Endothelial cell of umbilical vein (primary cell): ENCODE results near the gene RPGRIP1. TPM values are rescaled to one million over a fixed set of nuclear protein-coding genes. Genes with fewer than 3 reads are reported as not detected.

Experiments used
- BruUV-seq: library from RNA; stranded (reverse); fragments of 400-500 nt; replicated peaks from 2 replicates; lab custom pipeline; 2021; lab: Mats Ljungman, UMichigan
- CTCF ChIA-PET: fragments of 300-600, 350-600 bp; sonication (Branson Sonifier 250); formaldehyde crosslinking; loops from one replicate; lab custom pipeline; 2021; ENCODE audit warnings: antibody characterized with exemption, inconsistent platforms; lab: Charles Lee
- POLR2A ChIA-PET: fragments of 300-600, 350-600 bp; sonication (Branson Sonifier 250); formaldehyde crosslinking; loops from one replicate; lab custom pipeline; 2021; ENCODE audit warnings: antibody characterized with exemption, inconsistent platforms; lab: Charles Lee
- DNase-seq: peaks from one replicate; pipeline ENCODE4 v3.0.0-alpha.2; 2011; ENCODE audit warnings: low read depth, low spot score
- FAIRE-seq: peaks from 2 replicates; lab custom pipeline; 2011; peaks lifted over from hg19 to GRCh38; lab: Jason Lieb, UNC
- H2AFZ ChIP-seq: 2 replicates; pipeline ENCODE4 v1.6.0; 2012; ENCODE audit warnings: low read depth, low read length, control low read depth, inconsistent platforms
- H3K27ac ChIP-seq: 2 replicates; pipeline ENCODE4 v1.5.1; 2011; ENCODE audit warnings: low read depth, mild to moderate bottlenecking, control low read depth, low read length, moderate library complexity; ENCODE audit not compliant: insufficient read depth
- H3K27me3 ChIP-seq, 2 experiments: 2 replicates each; pipeline versions ENCODE4 v1.6.0 to v1.6.1; 2011; ENCODE audit warnings: low read length in 2 of 2, mixed read lengths in 1 of 2; ENCODE audit not compliant: control insufficient read depth in 2 of 2, insufficient read depth in 2 of 2
- H3K36me3 ChIP-seq, 2 experiments: 2 replicates in 1 of 2; 3 replicates in 1 of 2; pipeline ENCODE4 v1.5.1; 2011; ENCODE audit warnings: low read length in 2 of 2, mild to moderate bottlenecking in 1 of 2, moderate library complexity in 1 of 2; ENCODE audit not compliant: control insufficient read depth in 2 of 2, insufficient read depth in 2 of 2; ENCODE audit errors: extremely low read depth in 1 of 2
- H3K4me1 ChIP-seq: 3 replicates; pipeline ENCODE4 v1.5.1; 2011; ENCODE audit warnings: mild to moderate bottlenecking, low read length; ENCODE audit not compliant: control insufficient read depth, insufficient read depth; ENCODE audit errors: extremely low read depth
- H3K4me2 ChIP-seq: 2 replicates; pipeline ENCODE4 v1.6.1; 2011; ENCODE audit warnings: low read length, control low read depth, mixed read lengths; ENCODE audit not compliant: insufficient read depth
- H3K4me3 ChIP-seq, 3 experiments: fragments of 200-600 bp in 1 of 3; sonication (generic), shearing (Covaris generic) in 1 of 3; replicated peaks in 1 of 3; 2 replicates each; pipeline ENCODE4 v1.5.1; 2011 to 2016; ENCODE audit warnings: control low read depth in 3 of 3, low read length in 3 of 3, mild to moderate bottlenecking in 2 of 3, inconsistent platforms in 1 of 3, low read depth in 1 of 3, moderate library complexity in 1 of 3; ENCODE audit not compliant: insufficient read depth in 1 of 3
- H3K79me2 ChIP-seq: 2 replicates; pipeline ENCODE4 v1.6.0; 2012; ENCODE audit warnings: low read length, inconsistent platforms; ENCODE audit not compliant: control insufficient read depth, insufficient read depth
- H3K9ac ChIP-seq: replicated peaks from 2 replicates; pipeline ENCODE3; 2011; ENCODE audit warnings: low read length, control low read depth; ENCODE audit not compliant: insufficient read depth; ENCODE audit errors: extremely low read depth
- H3K9me1 ChIP-seq: replicated peaks from 3 replicates; pipeline ENCODE4 v1.6.0; 2011; ENCODE audit warnings: mild to moderate bottlenecking, low read length; ENCODE audit not compliant: control insufficient read depth, insufficient read depth; ENCODE audit errors: extremely low read depth
- H3K9me3 ChIP-seq: replicated peaks from 2 replicates; pipeline ENCODE4 v1.5.1; 2012; ENCODE audit warnings: low read length, inconsistent platforms; ENCODE audit not compliant: control insufficient read depth, insufficient read depth
- H4K20me1 ChIP-seq: replicated peaks from 2 replicates; pipeline ENCODE3; 2011; ENCODE audit warnings: mild to moderate bottlenecking, low read length; ENCODE audit not compliant: control insufficient read depth, insufficient read depth; ENCODE audit errors: extremely low read depth
- EZH2 ChIP-seq: IDR thresholded peaks from 2 replicates; pipeline ENCODE4 v1.6.1; 2012; ENCODE audit warnings: borderline replicate concordance, low read depth, mild to moderate bottlenecking, moderate library complexity, low read length, inconsistent platforms; ENCODE audit not compliant: severe bottlenecking
- FOS ChIP-seq: IDR thresholded peaks from 2 replicates; pipeline ENCODE4 v1.6.1; 2011; ENCODE audit warnings: mild to moderate bottlenecking, low read length, moderate library complexity, borderline replicate concordance; ENCODE audit not compliant: insufficient read depth
- GATA2 ChIP-seq: IDR thresholded peaks from 2 replicates; pipeline ENCODE4 v1.7.0; 2011; ENCODE audit warnings: low read depth, mild to moderate bottlenecking, moderate library complexity, mixed read lengths, low read length; ENCODE audit not compliant: insufficient read length, insufficient read depth
- JUN ChIP-seq: IDR thresholded peaks from 2 replicates; pipeline ENCODE4 v1.6.1; 2011; ENCODE audit warnings: borderline replicate concordance, low read depth; ENCODE audit not compliant: insufficient read length, insufficient read depth
- MYC ChIP-seq: IDR thresholded peaks from one replicate; pipeline ENCODE4 v1.6.1; 2011; ENCODE audit warnings: mild to moderate bottlenecking, low read depth, low read length
- POLR2A ChIP-seq: IDR thresholded peaks from 2 replicates; pipeline ENCODE4 v1.6.1; 2012; ENCODE audit warnings: low read depth, mild to moderate bottlenecking, control low read depth, low read length
- POLR2AphosphoS5 ChIP-seq: IDR thresholded peaks from 2 replicates; pipeline ENCODE4 v1.6.1; 2012; ENCODE audit warnings: low read depth, mild to moderate bottlenecking, control low read depth, low read length, moderate library complexity; ENCODE audit not compliant: insufficient read depth
- dilution Hi-C: fragments of 300-500 bp; cut with MboI; formaldehyde crosslinking; loops from one replicate; pipeline ENCODE4 v1.15.0; 2019; ENCODE audit warnings: low sequenced_read_pairs; ENCODE audit not compliant: extremely low pct_ligation_motif_present
- intact Hi-C: fragments of 100-400 bp; cut with micrococcal nuclease; formaldehyde crosslinking; loops from one replicate; pipeline ENCODE4 v1.10.0; 2022
- polyA plus RNA-seq, 4 experiments: library from polyadenylated mRNA; depleted of rRNA in 3 of 4; stranded (reverse) in 3 of 4; unstranded in 1 of 4; fragments of >200 nt; gene quantifications; 2 replicates each; pipeline versions ENCODE4 v1.2.1 to v1.2.3, GENCODE V29; 2011 to 2012; ENCODE audit warnings: missing spikeins in 1 of 4
- total RNA-seq: library from RNA; stranded (reverse); gene quantifications from 2 replicates; pipeline ENCODE4 v1.2.3, GENCODE V29; 2021
- TF ChIP-seq, protein P1 (sequence below): IDR thresholded peaks from 2 replicates; pipeline ENCODE4 v1.6.1; 2011; ENCODE audit not compliant: insufficient read depth, insufficient read length
- TF ChIP-seq, protein P2 (sequence below), 2 donors: IDR thresholded peaks; 1 replicate in 1 of 2; 2 replicates in 1 of 2; pipeline ENCODE4 v1.5.1; 2011; ENCODE audit warnings: low read length in 2 of 2, mild to moderate bottlenecking in 2 of 2, moderate library complexity in 2 of 2, control low read depth in 1 of 2, inconsistent platforms in 1 of 2, low read depth in 1 of 2; ENCODE audit not compliant: insufficient read depth in 1 of 2; ENCODE audit errors: extremely low read depth in 1 of 2

RPGRIP1 gene
- total and polyA plus RNA-seq, 2 donors (not counting 3 experiments of a cell fraction or from before 2014, with no cell fraction given): not detected

DNA sequence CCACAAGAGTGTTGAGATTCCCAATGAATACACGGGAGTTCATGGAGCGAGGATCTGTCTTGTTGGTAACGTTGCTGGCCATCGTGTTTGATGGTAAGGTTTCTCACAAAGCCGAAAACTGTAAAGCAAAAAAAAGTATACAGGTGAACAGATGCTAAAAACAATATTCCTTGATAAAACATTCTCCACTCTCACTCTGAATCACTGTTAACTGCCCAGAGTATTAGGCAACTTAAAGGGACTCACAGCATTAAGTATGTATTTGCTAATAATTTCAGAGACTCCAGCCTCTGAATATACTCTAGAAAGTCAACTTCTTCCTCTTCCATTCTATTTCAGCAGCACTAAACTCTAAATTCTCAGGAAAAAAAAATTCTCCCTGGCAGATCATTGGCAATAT lies 45.8 kb upstream of the RPGRIP1 start:
- BruUV-seq: no TSS peak
- intact Hi-C loops: no loop called here
- FAIRE-seq (no peak), DNase-seq (no peak)
- Histone ChIP-seq H3K27me3 (no peaks in the 10 kb centered on the region), H3K4me1 (no peaks in the 10 kb centered on the region), H4K20me1 (peaks cover 31% of the 10 kb centered on the region), H2AFZ (no peak overlapping the region), H3K36me3 (peaks cover 23 to 34% of the 10 kb centered on the region in 2 experiments), H3K9ac (no peak overlapping the region), H3K4me3 (no peak overlapping the region), H3K27ac (no peak overlapping the region), H3K9me3 (no peaks in the 10 kb centered on the region), H3K9me1 (no peaks in the 10 kb centered on the region), H3K79me2 (peaks cover 100% of the 10 kb centered on the region), H3K4me2 (no peak overlapping the region)
- POLR2A ChIA-PET: interaction anchor here (0.6 kb wide), 1 partner anchor 203 kb away, joined by 6 read pairs; no protein-coding TSS in a partner anchor
- CTCF ChIA-PET: no interaction called here
- dilution Hi-C loops: no loop called here
- TF ChIP-seq POLR2AphosphoS5 (no peak), GATA2 (no peak), FOS (no peak), MYC (no peak), POLR2A (no peak), JUN (no peak), EZH2 (no peak)
- TF ChIP-seq, protein P1, sequence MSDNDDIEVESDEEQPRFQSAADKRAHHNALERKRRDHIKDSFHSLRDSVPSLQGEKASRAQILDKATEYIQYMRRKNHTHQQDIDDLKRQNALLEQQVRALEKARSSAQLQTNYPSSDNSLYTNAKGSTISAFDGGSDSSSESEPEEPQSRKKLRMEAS: no peak
- TF ChIP-seq, protein P2, sequence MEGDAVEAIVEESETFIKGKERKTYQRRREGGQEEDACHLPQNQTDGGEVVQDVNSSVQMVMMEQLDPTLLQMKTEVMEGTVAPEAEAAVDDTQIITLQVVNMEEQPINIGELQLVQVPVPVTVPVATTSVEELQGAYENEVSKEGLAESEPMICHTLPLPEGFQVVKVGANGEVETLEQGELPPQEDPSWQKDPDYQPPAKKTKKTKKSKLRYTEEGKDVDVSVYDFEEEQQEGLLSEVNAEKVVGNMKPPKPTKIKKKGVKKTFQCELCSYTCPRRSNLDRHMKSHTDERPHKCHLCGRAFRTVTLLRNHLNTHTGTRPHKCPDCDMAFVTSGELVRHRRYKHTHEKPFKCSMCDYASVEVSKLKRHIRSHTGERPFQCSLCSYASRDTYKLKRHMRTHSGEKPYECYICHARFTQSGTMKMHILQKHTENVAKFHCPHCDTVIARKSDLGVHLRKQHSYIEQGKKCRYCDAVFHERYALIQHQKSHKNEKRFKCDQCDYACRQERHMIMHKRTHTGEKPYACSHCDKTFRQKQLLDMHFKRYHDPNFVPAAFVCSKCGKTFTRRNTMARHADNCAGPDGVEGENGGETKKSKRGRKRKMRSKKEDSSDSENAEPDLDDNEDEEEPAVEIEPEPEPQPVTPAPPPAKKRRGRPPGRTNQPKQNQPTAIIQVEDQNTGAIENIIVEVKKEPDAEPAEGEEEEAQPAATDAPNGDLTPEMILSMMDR (IDR thresholded peaks at IDR 0.05; ENCODE audit: extremely low read depth in 1 of 2, insufficient read depth in 1 of 2, low read depth in 1 of 2, low read length in 2 of 2): no peak
